Ovary (tissue), 9 donors: ENCODE results near the gene TMEM164. TPM values are rescaled to one million over a fixed set of nuclear protein-coding genes. Genes with fewer than 3 reads are reported as not detected.
"Not testable (repeated sequence)": the region's sequence is repeated elsewhere in the genome, so short reads cannot be mapped to it uniquely, and the experiment has no call there.

Source experiments
- DNase-seq, 5 donors: peaks; one replicate each; pipeline ENCODE4 v3.0.0-alpha.2; 2019 to 2020
- H3K27ac ChIP-seq, 2 donors: fragments of 200-600 bp; one replicate each; pipeline versions ENCODE4 v1.5.1 to v1.8.0; 2019 to 2022
- H3K27me3 ChIP-seq: fragments of 200-600 bp; one replicate; pipeline ENCODE4 v1.8.0; 2022
- H3K36me3 ChIP-seq: fragments of 200-600 bp; sonication (generic); one replicate; pipeline ENCODE4 v1.5.1; 2019
- H3K4me1 ChIP-seq: one replicate; pipeline ENCODE4 v1.8.1; 2013; ENCODE audit warnings: mild to moderate bottlenecking, moderate library complexity; ENCODE audit not compliant: insufficient read depth
- H3K4me3 ChIP-seq: fragments of 200-600 bp; sonication (generic); one replicate; pipeline ENCODE4 v1.5.1; 2017
- H3K9me3 ChIP-seq, 2 donors: fragments of 200-600 bp in 1 of 2; sonication (generic) in 1 of 2; one replicate each; pipeline versions ENCODE4 v1.5.1 to v1.8.1; 2013 to 2019; ENCODE audit warnings: mild to moderate bottlenecking in 1 of 2, moderate library complexity in 1 of 2
- EP300 ChIP-seq: sonication (generic); formaldehyde crosslinking; IDR thresholded peaks from one replicate; pipeline ENCODE4 v1.6.1; 2017; ENCODE audit warnings: antibody characterized with exemption
- POLR2A ChIP-seq: fragments of 450-650 bp; IDR thresholded peaks from one replicate; pipeline ENCODE4 v1.6.1; 2017; ENCODE audit warnings: antibody characterized with exemption, mild to moderate bottlenecking, moderate library complexity
- WGBS, 3 donors: extraction: QIAGEN DNeasy Blood & Tissue Kit in 1 of 3; methylation state at CpG; one replicate each; pipeline versions ENCODE4 v1.1.5 to v1.1.7; 2013 to 2017; 5-methylcytosine and 5-hydroxymethylcytosine counted together
- intact Hi-C, 4 donors: fragments of 100-400 bp; cut with DNase I; formaldehyde crosslinking; loops; one replicate each; pipeline versions ENCODE4 v1.11.0 to v1.15.1; 2022 to 2023
- polyA plus RNA-seq, 2 donors: library from polyadenylated mRNA; stranded (reverse); fragments of 200-250 nt in 1 of 2; fragments of 350-450 nt in 1 of 2; fragmentation: Illumina TruSeq in 1 of 2; extraction: RNeasy Lipid Tissue Mini Kit (QIAGEN cat#74804) in 1 of 2; gene quantifications; one replicate each; pipeline ENCODE4 v1.2.3, GENCODE V29; 2013 to 2014
- total RNA-seq, 7 donors: library from RNA; depleted of rRNA in 2 of 7; stranded (reverse); fragments of >200 nt in 2 of 7; fragmentation: NEBNext Ultra II Directional in 3 of 7; extraction: Animal tissue kit (Norgen Biotek cat#: 25700) in 3 of 7; gene quantifications; one replicate each; pipeline versions ENCODE4 v1.1.0 to v1.2.4, GENCODE V29; 2016 to 2023
- TF ChIP-seq, protein P1 (sequence below), 3 donors: fragments of 450-650 bp in 2 of 3; fragments of 200-600 bp in 1 of 3; IDR thresholded peaks; one replicate each; pipeline versions ENCODE4 v1.5.1 to v1.8.0; 2016 to 2022; ENCODE audit warnings: antibody characterized with exemption in 3 of 3, mild to moderate bottlenecking in 1 of 3
- donor health status: DM: no; HTN: no; CAD: no; lungs with moderate emphysema.
- donor health status: DM: no; HTN: no; CAD: no.
- donor health status: Bipolar disorder and iron deficiency.
- donor health status: DM: yes; HTN: yes; CAD: no.
- donor health status: DM: no; HTN: no; CAD: no.
- donor health status: DM: yes; HTN: yes; CAD: no.

The TMEM164 gene
- total and polyA plus RNA-seq, 9 donors, result 17.5 to 59.4 (median 32.4) TPM

DNA sequence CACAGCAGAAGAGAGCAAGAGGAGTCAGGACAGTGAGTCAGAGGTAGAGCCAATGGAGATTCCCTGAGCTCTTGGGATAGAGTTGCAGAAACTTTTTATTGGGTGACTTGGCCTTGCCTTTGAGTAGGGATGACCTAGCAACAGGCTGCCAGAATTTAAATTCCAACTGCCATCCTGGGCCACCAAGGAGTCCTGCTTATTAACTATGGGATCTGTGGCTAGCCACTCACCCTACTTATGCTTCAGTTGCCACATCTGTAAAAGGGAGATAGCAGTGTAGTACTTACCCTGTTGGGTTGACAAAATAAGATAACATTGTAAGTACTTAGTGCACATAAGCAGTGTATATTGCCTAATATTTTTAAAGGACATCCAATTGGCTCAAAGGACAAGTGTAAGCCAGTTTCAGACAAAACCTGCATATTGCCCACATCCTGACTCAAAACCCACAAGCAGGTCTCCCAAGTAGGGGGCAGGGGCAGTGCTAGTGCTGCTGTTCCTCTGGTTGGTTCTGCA, 43.5 kb upstream of the TMEM164 start:
- Histone ChIP-seq H3K9me3 (no peaks in the 10 kb centered on the region), H3K27ac (no peak overlapping the region), H3K36me3 (no peaks in the 10 kb centered on the region), H3K4me3 (no peak overlapping the region), H3K4me1 (no peaks in the 10 kb centered on the region), H3K27me3 (no peaks in the 10 kb centered on the region)
- intact Hi-C loops, result no loop called here
- DNase-seq, result no peak
- TF ChIP-seq EP300, result no peak
- TF ChIP-seq, protein P1, sequence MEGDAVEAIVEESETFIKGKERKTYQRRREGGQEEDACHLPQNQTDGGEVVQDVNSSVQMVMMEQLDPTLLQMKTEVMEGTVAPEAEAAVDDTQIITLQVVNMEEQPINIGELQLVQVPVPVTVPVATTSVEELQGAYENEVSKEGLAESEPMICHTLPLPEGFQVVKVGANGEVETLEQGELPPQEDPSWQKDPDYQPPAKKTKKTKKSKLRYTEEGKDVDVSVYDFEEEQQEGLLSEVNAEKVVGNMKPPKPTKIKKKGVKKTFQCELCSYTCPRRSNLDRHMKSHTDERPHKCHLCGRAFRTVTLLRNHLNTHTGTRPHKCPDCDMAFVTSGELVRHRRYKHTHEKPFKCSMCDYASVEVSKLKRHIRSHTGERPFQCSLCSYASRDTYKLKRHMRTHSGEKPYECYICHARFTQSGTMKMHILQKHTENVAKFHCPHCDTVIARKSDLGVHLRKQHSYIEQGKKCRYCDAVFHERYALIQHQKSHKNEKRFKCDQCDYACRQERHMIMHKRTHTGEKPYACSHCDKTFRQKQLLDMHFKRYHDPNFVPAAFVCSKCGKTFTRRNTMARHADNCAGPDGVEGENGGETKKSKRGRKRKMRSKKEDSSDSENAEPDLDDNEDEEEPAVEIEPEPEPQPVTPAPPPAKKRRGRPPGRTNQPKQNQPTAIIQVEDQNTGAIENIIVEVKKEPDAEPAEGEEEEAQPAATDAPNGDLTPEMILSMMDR (IDR thresholded peaks at IDR 0.05), result no peak
- TF ChIP-seq POLR2A, result no peak

DNA sequence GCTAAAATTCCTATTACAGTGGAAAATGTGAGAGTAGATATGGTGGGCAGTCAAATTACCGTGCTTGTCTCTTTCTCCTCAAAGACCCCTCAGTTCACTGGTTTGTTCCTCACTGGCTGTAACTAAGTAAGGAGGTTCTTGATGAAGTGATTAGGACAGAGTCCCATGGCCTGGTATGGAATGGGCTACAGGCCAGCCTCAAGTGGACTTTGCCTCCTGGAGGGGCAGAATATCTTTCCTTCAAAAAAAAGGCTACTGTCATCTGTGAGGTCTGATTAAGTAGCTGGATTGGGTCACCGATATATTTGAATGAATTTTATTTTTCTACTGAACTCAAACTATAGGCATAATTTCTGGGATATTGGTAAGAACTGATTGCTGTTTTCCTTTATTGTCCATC, 38.5 kb upstream of the TMEM164 start:
- WGBS, 3 donors, result 76 to 86% (median 84%) methylated on average over 2 of the region's 2 CpGs
- no peaks in the 10 kb centered on the region for H3K36me3 ChIP-seq
- no peak overlapping the region for H3K27ac ChIP-seq
- no peak for TF ChIP-seq EP300
- TF ChIP-seq, protein P1 (IDR thresholded peaks at IDR 0.05), result no peak
- no peak for TF ChIP-seq POLR2A
- H3K27me3 ChIP-seq, result no peaks in the 10 kb centered on the region
- no peaks in the 10 kb centered on the region for H3K9me3 ChIP-seq
- intact Hi-C loops, result no loop called here
- no peaks in the 10 kb centered on the region for H3K4me1 ChIP-seq
- no peak for DNase-seq
- H3K4me3 ChIP-seq, result no peak overlapping the region

DNA sequence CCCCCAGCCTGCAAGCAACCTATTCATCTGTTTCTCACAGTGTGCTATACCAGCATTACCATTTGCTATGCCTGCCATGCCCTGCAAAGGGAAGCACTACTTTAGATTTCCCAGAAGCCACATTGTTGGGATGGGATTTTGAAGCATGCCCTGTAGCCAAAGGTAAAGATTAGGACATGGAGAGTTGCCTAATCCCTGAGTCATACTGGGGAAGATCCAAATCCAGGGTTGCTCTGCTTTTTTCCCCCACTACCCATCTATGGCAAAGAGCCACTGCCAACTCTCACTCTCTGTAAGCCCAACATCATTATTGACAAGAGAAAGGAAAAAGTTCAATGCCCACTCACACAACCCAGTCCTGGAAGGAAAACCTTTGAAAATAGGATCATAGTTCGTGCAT, 36.7 kb upstream of the TMEM164 start:
- no peaks in the 10 kb centered on the region for H3K27me3 ChIP-seq
- no peaks in the 10 kb centered on the region for H3K4me1 ChIP-seq
- TF ChIP-seq EP300, result no peak
- TF ChIP-seq, protein P1 (IDR thresholded peaks at IDR 0.05), result no peak
- no peak for TF ChIP-seq POLR2A
- H3K4me3 ChIP-seq, result no peak overlapping the region
- H3K36me3 ChIP-seq, result no peaks in the 10 kb centered on the region
- intact Hi-C loops, result no loop called here
- H3K9me3 ChIP-seq, result no peaks in the 10 kb centered on the region
- no peak overlapping the region for H3K27ac ChIP-seq
- DNase-seq, result no peak
- 47 to 78% (median 61%) methylated on average over 1 of the region's 1 CpG for WGBS, 3 donors

DNA sequence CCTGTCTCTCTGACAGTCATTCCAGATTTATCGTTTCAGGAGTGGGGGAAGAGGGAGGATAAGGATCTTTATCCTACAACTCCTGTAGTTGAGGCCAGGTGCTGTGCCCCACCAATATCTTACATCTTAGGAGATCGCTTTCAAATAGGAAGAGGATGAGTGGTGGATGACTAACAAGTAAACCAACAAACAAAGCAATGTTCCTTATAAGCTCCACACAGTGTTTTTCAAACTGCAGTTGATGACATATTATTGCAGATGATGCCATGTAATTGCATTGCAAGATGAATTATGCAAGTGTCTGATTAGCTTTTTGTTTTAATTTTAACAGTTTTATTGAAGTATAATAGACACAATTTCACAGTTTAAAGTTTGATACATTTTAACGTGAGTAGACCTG, 35.8 kb upstream of the TMEM164 start:
- Histone ChIP-seq H3K27ac (no peak overlapping the region), H3K27me3 (no peaks in the 10 kb centered on the region), H3K9me3 (no peaks in the 10 kb centered on the region), H3K4me3 (no peak overlapping the region), H3K4me1 (no peaks in the 10 kb centered on the region), H3K36me3 (no peaks in the 10 kb centered on the region)
- intact Hi-C loops, result no loop called here
- 50 to 61% (median 57%) methylated on average over 3 of the region's 3 CpGs for WGBS, 3 donors
- TF ChIP-seq, protein P1 (IDR thresholded peaks at IDR 0.05), result no peak
- TF ChIP-seq POLR2A, result no peak
- DNase-seq, result no peak

DNA sequence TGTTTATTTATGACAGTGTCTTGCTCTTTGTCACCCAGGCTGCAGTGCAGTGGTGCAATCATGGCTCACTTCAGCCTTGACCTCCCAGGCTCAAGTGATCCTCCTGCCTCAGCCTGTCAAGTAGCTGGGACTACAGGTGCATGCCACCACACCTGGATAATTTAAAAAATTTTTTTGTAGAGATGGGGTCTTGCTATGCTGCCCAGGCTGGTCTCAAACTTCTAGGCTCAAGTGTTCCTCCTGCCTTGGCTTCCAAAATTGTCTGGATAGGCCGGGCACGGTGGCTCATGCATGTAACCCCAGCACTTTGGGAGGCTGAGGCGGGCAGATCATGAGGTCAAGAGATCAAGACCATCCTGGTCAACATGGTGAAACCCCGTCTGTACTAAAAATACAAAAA, 32.1 kb upstream of the TMEM164 start:
- DNase-seq, H3K4me1 ChIP-seq, H3K36me3 ChIP-seq, intact Hi-C loops, H3K9me3 ChIP-seq, H3K27ac ChIP-seq, H3K27me3 ChIP-seq, H3K4me3 ChIP-seq: not testable (repeated sequence)
- WGBS, 3 donors, result 74 to 80% (median 80%) methylated on average over 4 of the region's 4 CpGs
